PFSK-1 (cell line): ENCODE data around the gene PRSS38.

Experiments
- POLR2AphosphoS5 ChIP-seq: IDR thresholded peaks from 2 replicates; pipeline ENCODE4 v1.6.1; 2012; ENCODE audit warnings: low read depth, mild to moderate bottlenecking, control low read depth, low read length, moderate library complexity
- REST ChIP-seq, 2 experiments: IDR thresholded peaks; 2 replicates each; pipeline versions ENCODE4 v1.6.1 to v1.8.0; 2011 to 2012; ENCODE audit warnings: low read depth in 2 of 2, low read length in 2 of 2, control low read depth in 1 of 2, inconsistent platforms in 1 of 2, mild to moderate bottlenecking in 1 of 2, moderate library complexity in 1 of 2; ENCODE audit not compliant: insufficient read depth in 1 of 2
- SIN3A ChIP-seq: IDR thresholded peaks from 2 replicates; pipeline ENCODE4 v1.6.1; 2012; ENCODE audit warnings: mild to moderate bottlenecking, low read length, moderate library complexity, borderline replicate concordance; ENCODE audit not compliant: insufficient read depth
- TAF1 ChIP-seq: IDR thresholded peaks from 2 replicates; pipeline ENCODE4 v1.6.1; 2012; ENCODE audit warnings: low read length, control low read depth, borderline replicate concordance; ENCODE audit not compliant: insufficient read depth

GRCh38 chr1:227790034-227790400 is 25.5 kb upstream of the PRSS38 start:
- TF ChIP-seq POLR2AphosphoS5 (no peak), TAF1 (no peak), SIN3A (no peak), REST (IDR thresholded peaks at IDR 0.05; ENCODE audit: insufficient read depth in 1 of 2, low read depth in 2 of 2, low read length in 2 of 2) (no peak)
